H9 (cell line): ENCODE results near the gene RAX2. TPM values are rescaled to one million over a fixed set of nuclear protein-coding genes. Genes with fewer than 3 reads are reported as not detected.

Experiments used
- DNase-seq: peaks from one replicate; pipeline ENCODE4 v3.0.0-alpha.2; 2017
- H2AFZ ChIP-seq: one replicate; pipeline ENCODE4 v1.6.1; 2013; ENCODE audit warnings: mild to moderate bottlenecking, low read length, control low read depth, moderate library complexity
- H2AK5ac ChIP-seq: 2 replicates; pipeline ENCODE4 v1.6.1; 2013; ENCODE audit warnings: low read length, control low read depth, mixed read lengths; ENCODE audit not compliant: insufficient read length
- H2BK120ac ChIP-seq: one replicate; pipeline ENCODE4 v1.6.1; 2013; ENCODE audit warnings: low read depth, mild to moderate bottlenecking, low read length, control low read depth, inconsistent platforms; ENCODE audit not compliant: poor library complexity, severe bottlenecking
- H2BK12ac ChIP-seq: 2 replicates; pipeline ENCODE4 v1.6.1; 2013; ENCODE audit warnings: low read length, control low read depth, mixed read lengths, low read depth; ENCODE audit not compliant: insufficient read length
- H2BK15ac ChIP-seq: 2 replicates; pipeline ENCODE4 v1.6.1; 2013; ENCODE audit warnings: low read depth, low read length, control low read depth
- H2BK20ac ChIP-seq: one replicate; pipeline ENCODE4 v1.6.1; 2013; ENCODE audit warnings: low read depth, mild to moderate bottlenecking, low read length, control low read depth, inconsistent platforms; ENCODE audit not compliant: poor library complexity, severe bottlenecking
- H2BK5ac ChIP-seq: 2 replicates; pipeline ENCODE4 v1.6.1; 2013; ENCODE audit warnings: low read length, control low read depth, mixed read lengths; ENCODE audit not compliant: insufficient read length
- H3K14ac ChIP-seq: 2 replicates; pipeline ENCODE4 v1.6.1; 2013; ENCODE audit warnings: low read length, control low read depth; ENCODE audit not compliant: insufficient read depth
- H3K18ac ChIP-seq: 2 replicates; pipeline ENCODE4 v1.6.1; 2013; ENCODE audit warnings: low read depth, mild to moderate bottlenecking, mixed read lengths, low read length, control low read depth; ENCODE audit not compliant: insufficient read length
- H3K23ac ChIP-seq: 2 replicates; pipeline ENCODE4 v1.6.1; 2013; ENCODE audit warnings: low read length, control low read depth, mixed read lengths, low read depth; ENCODE audit not compliant: insufficient read length
- H3K23me2 ChIP-seq: 2 replicates; pipeline ENCODE4 v1.6.1; 2013; ENCODE audit warnings: low read depth, mild to moderate bottlenecking, mixed read lengths, low read length, control low read depth; ENCODE audit not compliant: insufficient read length, poor library complexity, severe bottlenecking
- H3K27ac ChIP-seq: 2 replicates; pipeline ENCODE4 v1.5.1; 2013; ENCODE audit warnings: low read length, control low read depth, mixed read lengths, low read depth; ENCODE audit not compliant: insufficient read length
- H3K27me3 ChIP-seq: 2 replicates; pipeline ENCODE4 v1.6.1; 2013; ENCODE audit warnings: low read length, control low read depth, inconsistent platforms; ENCODE audit not compliant: insufficient read depth
- H3K4ac ChIP-seq: 2 replicates; pipeline ENCODE4 v1.6.1; 2013; ENCODE audit warnings: low read depth, mild to moderate bottlenecking, control low read depth, inconsistent platforms, low read length, moderate library complexity
- H3K4me1 ChIP-seq: 2 replicates; pipeline ENCODE4 v1.6.1; 2013; ENCODE audit warnings: low read length, control low read depth, inconsistent platforms; ENCODE audit not compliant: insufficient read depth
- H3K4me2 ChIP-seq: 2 replicates; pipeline ENCODE4 v1.6.1; 2013; ENCODE audit warnings: low read length, control low read depth, mixed read lengths; ENCODE audit not compliant: insufficient read length, insufficient read depth
- H3K56ac ChIP-seq: 2 replicates; pipeline ENCODE4 v1.6.1; 2013; ENCODE audit warnings: low read depth, mild to moderate bottlenecking, mixed read lengths, low read length, control low read depth; ENCODE audit not compliant: insufficient read length
- H3K79me1 ChIP-seq: 2 replicates; pipeline ENCODE4 v1.6.1; 2013; ENCODE audit warnings: low read depth, mild to moderate bottlenecking, moderate library complexity, low read length, control low read depth, inconsistent platforms; ENCODE audit not compliant: insufficient read depth, poor library complexity, severe bottlenecking
- H3K79me2 ChIP-seq: 2 replicates; pipeline ENCODE4 v1.6.1; 2013; ENCODE audit warnings: low read length, control low read depth, inconsistent platforms; ENCODE audit not compliant: insufficient read depth
- H3K9ac ChIP-seq: 2 replicates; pipeline ENCODE4 v1.6.1; 2013; ENCODE audit warnings: low read length, control low read depth, mixed read lengths; ENCODE audit not compliant: insufficient read length; ENCODE audit errors: extremely low read depth
- H3K9me3 ChIP-seq: one replicate; pipeline ENCODE4 v1.6.1; 2013; ENCODE audit warnings: low read depth, low read length, inconsistent platforms; ENCODE audit not compliant: control insufficient read depth
- H3T11ph ChIP-seq: one replicate; pipeline ENCODE4 v1.6.1; 2013; ENCODE audit warnings: mild to moderate bottlenecking, low read length, control low read depth, inconsistent platforms
- H4K20me1 ChIP-seq: one replicate; pipeline ENCODE4 v1.6.1; 2013; ENCODE audit not compliant: control insufficient read depth, insufficient read length, insufficient read depth
- H4K5ac ChIP-seq: 2 replicates; pipeline ENCODE4 v1.6.1; 2013; ENCODE audit warnings: low read depth, mild to moderate bottlenecking, mixed read lengths, low read length, control low read depth; ENCODE audit not compliant: insufficient read length
- H4K8ac ChIP-seq: replicated peaks from 2 replicates; pipeline ENCODE4 v1.6.1; 2013; ENCODE audit warnings: low read length, control low read depth, mixed read lengths, low read depth; ENCODE audit not compliant: insufficient read length
- H4K91ac ChIP-seq: 2 replicates; pipeline ENCODE4 v1.6.1; 2013; ENCODE audit warnings: low read depth, mild to moderate bottlenecking, moderate library complexity, mixed read lengths, low read length, control low read depth; ENCODE audit not compliant: insufficient read length
- H3K27ac Mint-ChIP-seq, 3 experiments: 2 replicates in 2 of 3; 3 replicates in 1 of 3; pipeline ENCODE4 v1.8.0; 2020 to 2021; ENCODE audit warnings: mixed read lengths in 3 of 3, mild to moderate bottlenecking in 1 of 3, moderate library complexity in 1 of 3
- H3K27me3 Mint-ChIP-seq: 2 replicates; pipeline ENCODE4 v1.8.0; 2021; ENCODE audit warnings: low read depth, mild to moderate bottlenecking, moderate library complexity, mixed read lengths
- H3K36me3 Mint-ChIP-seq, 3 experiments: 2 replicates in 2 of 3; 3 replicates in 1 of 3; pipeline ENCODE4 v1.8.0; 2020 to 2021; ENCODE audit warnings: low read depth in 3 of 3, mixed read lengths in 3 of 3; ENCODE audit not compliant: insufficient read depth in 1 of 3
- H3K4me1 Mint-ChIP-seq, 2 experiments: 2 replicates each; pipeline ENCODE4 v1.8.0; 2020; ENCODE audit warnings: mixed read lengths in 2 of 2
- H3K4me3 Mint-ChIP-seq, 2 experiments: 2 replicates in 1 of 2; 3 replicates in 1 of 2; pipeline ENCODE4 v1.8.0; 2020 to 2021; ENCODE audit warnings: mild to moderate bottlenecking in 2 of 2, mixed read lengths in 2 of 2, moderate library complexity in 1 of 2
- H3K9me3 Mint-ChIP-seq, 2 experiments: 2 replicates in 1 of 2; 3 replicates in 1 of 2; pipeline ENCODE4 v1.8.0; 2020; ENCODE audit warnings: mild to moderate bottlenecking in 2 of 2, mixed read lengths in 2 of 2, moderate library complexity in 1 of 2
- WGBS: extraction: QIAGEN DNeasy Blood & Tissue Kit; methylation state at CpG from one replicate; pipeline ENCODE4 v1.1.7; 2013; ENCODE audit warnings: missing lambda C conversion rate, low lambda C conversion rate, mixed read lengths; ENCODE audit not compliant: insufficient read length; ENCODE audit errors: extremely low coverage; 5-methylcytosine and 5-hydroxymethylcytosine counted together
- long read RNA-seq: library from polyadenylated mRNA; unstranded; transcript quantifications from one replicate; pipeline ENCODE4 v2.0.0, GENCODE V29; 2020
- total RNA-seq: library from RNA; stranded (reverse); gene quantifications from 2 replicates; pipeline ENCODE4 v1.2.1, GENCODE V29; 2021
- TF ChIP-seq, protein P1 (sequence below): fragments of 200-600 bp; sonication (generic); conservative IDR thresholded peaks from 3 replicates; pipeline ENCODE4 v1.8.0; 2021; ENCODE audit warnings: antibody characterized with exemption, mild to moderate bottlenecking

Gene RAX2
- total RNA-seq = not detected in 2 replicates
- long read RNA-seq = 0 reads

DNA sequence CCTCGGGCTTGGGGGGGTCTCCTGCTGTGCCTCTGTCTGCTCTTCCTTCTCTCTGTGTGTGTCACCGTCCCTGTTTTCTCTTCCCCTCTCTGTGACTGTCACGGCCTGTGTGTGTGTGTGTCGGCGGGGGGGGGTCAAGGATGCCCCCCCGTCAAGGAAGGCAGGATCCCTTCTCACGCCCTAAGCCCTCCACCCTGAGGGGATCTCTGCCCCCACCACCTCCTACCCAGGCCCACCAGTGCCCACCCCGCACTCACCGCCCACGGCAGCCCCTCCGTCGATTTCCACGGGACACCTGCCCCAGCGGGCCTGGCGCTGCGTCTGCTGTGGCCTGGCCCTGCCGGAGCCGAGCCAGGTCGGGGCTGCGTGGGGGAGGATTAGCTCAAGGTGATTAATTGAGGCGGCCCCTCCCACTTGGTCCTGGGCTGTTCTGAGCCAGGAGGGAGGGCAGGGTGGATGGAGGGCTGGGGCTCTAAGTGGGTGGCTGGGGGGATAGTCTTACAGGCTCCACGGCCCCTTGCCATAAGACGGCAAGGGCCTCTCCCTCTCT, at the start of gene RAX2:
TSS of gene RAX2 (minus strand) at position 323 of the 550 bp plus-strand sequence. CDS start 486 bp downstream, outside the sequence.
- Histone ChIP-seq H3K9ac (no peak within 1 kb of the TSS), H2BK120ac (no peak within 1 kb of the TSS), H3K79me2 (no peaks in the 10 kb centered on the region), H2BK20ac (no peak within 1 kb of the TSS), H3T11ph (no peak within 1 kb of the TSS), H3K27ac (no peak within 1 kb of the TSS), H3K14ac (no peak within 1 kb of the TSS; the same call in 1 of the 2 replicates), H3K4me1 (no peaks in the 10 kb centered on the region), H2BK5ac (no peak within 1 kb of the TSS), H3K23ac (no peak within 1 kb of the TSS), H4K20me1 (no peaks in the 10 kb centered on the region), H3K56ac (no peak within 1 kb of the TSS), H3K4ac (no peak within 1 kb of the TSS), H3K9me3 (no peaks in the 10 kb centered on the region), H4K91ac (no peak within 1 kb of the TSS), H2AK5ac (no peak within 1 kb of the TSS), H3K79me1 (no peaks in the 10 kb centered on the region), H3K23me2 (no peaks in the 10 kb centered on the region), H4K8ac (no peak within 1 kb of the TSS), H3K27me3 (no peaks in the 10 kb centered on the region), H3K4me2 (no peak within 1 kb of the TSS), H4K5ac (no peak within 1 kb of the TSS), H3K18ac (no peak within 1 kb of the TSS), H2BK15ac (no peak within 1 kb of the TSS), H2BK12ac (no peak within 1 kb of the TSS), H2AFZ (no peak within 1 kb of the TSS)
- Mint-ChIP-seq H3K27me3 (no peaks in the 10 kb centered on the region), H3K36me3 (peaks cover 2 to 7% (median 5%) of the 10 kb centered on the region in 3 experiments; a peak in 5 of 7 replicates), H3K9me3 (no peaks in the 10 kb centered on the region), H3K4me1 (peaks cover 7 to 18% of the 10 kb centered on the region in 2 experiments), H3K27ac (peak within 1 kb of the TSS; percentile 7 to 87 (median 50); a peak in 5 of 7 replicates), H3K4me3 (peak within 1 kb of the TSS in 1 of 2 experiments; percentile 3; a peak in 2 of 5 replicates)
- no CpG with 5 or more reads among the region's 23 CpGs for WGBS
- TF ChIP-seq, protein P1, sequence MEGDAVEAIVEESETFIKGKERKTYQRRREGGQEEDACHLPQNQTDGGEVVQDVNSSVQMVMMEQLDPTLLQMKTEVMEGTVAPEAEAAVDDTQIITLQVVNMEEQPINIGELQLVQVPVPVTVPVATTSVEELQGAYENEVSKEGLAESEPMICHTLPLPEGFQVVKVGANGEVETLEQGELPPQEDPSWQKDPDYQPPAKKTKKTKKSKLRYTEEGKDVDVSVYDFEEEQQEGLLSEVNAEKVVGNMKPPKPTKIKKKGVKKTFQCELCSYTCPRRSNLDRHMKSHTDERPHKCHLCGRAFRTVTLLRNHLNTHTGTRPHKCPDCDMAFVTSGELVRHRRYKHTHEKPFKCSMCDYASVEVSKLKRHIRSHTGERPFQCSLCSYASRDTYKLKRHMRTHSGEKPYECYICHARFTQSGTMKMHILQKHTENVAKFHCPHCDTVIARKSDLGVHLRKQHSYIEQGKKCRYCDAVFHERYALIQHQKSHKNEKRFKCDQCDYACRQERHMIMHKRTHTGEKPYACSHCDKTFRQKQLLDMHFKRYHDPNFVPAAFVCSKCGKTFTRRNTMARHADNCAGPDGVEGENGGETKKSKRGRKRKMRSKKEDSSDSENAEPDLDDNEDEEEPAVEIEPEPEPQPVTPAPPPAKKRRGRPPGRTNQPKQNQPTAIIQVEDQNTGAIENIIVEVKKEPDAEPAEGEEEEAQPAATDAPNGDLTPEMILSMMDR = no peak
- no peak for DNase-seq
